SK-N-SH treated with all-trans-retinoic acid at 6 μM for 48 hours (cell line): Measurements from ENCODE around the gene ANKHD1.

Experiments
- TCF4 ChIP-seq: fragments of 250-450 bp; sonication (Bioruptor Pico); IDR thresholded peaks from 2 replicates; pipeline ENCODE4 v1.8.0; 2021; ENCODE audit warnings: mild to moderate bottlenecking, moderate library complexity, borderline replicate concordance
- ZFP30 ChIP-seq: fragments of 450-650 bp; formaldehyde crosslinking; IDR thresholded peaks from 2 replicates; pipeline ENCODE4 v1.5.0; 2022; ENCODE audit warnings: mild to moderate bottlenecking, moderate library complexity
- ZNF565 ChIP-seq: fragments of 450-650 bp; formaldehyde crosslinking; conservative IDR thresholded peaks from 2 replicates; pipeline ENCODE4 v1.5.0; 2020; ENCODE audit warnings: low read depth, mild to moderate bottlenecking, moderate library complexity
- ZNF8 ChIP-seq: fragments of 450-650 bp; formaldehyde crosslinking; IDR thresholded peaks from 2 replicates; pipeline ENCODE4 v1.5.0; 2020; ENCODE audit warnings: mild to moderate bottlenecking, moderate library complexity
- TF ChIP-seq, protein P1 (sequence below): fragments of 250-450 bp; sonication (Bioruptor Pico); IDR thresholded peaks from 2 replicates; pipeline ENCODE4 v1.5.1; 2020; ENCODE audit warnings: low read depth, mild to moderate bottlenecking, moderate library complexity

GRCh38 chr5:140401362-140402257 lies at the start of gene ANKHD1:
- TF ChIP-seq, protein P1, sequence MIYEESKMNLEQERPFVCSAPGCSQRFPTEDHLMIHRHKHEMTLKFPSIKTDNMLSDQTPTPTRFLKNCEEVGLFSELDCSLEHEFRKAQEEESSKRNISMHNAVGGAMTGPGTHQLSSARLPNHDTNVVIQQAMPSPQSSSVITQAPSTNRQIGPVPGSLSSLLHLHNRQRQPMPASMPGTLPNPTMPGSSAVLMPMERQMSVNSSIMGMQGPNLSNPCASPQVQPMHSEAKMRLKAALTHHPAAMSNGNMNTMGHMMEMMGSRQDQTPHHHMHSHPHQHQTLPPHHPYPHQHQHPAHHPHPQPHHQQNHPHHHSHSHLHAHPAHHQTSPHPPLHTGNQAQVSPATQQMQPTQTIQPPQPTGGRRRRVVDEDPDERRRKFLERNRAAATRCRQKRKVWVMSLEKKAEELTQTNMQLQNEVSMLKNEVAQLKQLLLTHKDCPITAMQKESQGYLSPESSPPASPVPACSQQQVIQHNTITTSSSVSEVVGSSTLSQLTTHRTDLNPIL (CRISPR knock-in tag), result no peak
- TF ChIP-seq ZNF8 (CRISPR knock-in tag), result no peak
- TF ChIP-seq TCF4, result no peak
- no peak for TF ChIP-seq ZFP30 (CRISPR knock-in tag)
- TF ChIP-seq ZNF565 (CRISPR knock-in tag), result no peak
